NB4 (cell line): ENCODE data around the gene PGR.

ENCODE experiments used
- POLR2A ChIP-seq: IDR thresholded peaks from 2 replicates; pipeline ENCODE4 v1.6.1; 2011; ENCODE audit warnings: mild to moderate bottlenecking; ENCODE audit not compliant: insufficient read length; ENCODE audit errors: extremely low read depth
- TF ChIP-seq, protein P1 (sequence below): IDR thresholded peaks from one replicate; pipeline ENCODE4 v1.5.1; 2012; ENCODE audit warnings: low read depth, low read length

GRCh38 chr11:101049123-101049522 is 80.5 kb downstream of the PGR start:
- TF ChIP-seq, protein P1, sequence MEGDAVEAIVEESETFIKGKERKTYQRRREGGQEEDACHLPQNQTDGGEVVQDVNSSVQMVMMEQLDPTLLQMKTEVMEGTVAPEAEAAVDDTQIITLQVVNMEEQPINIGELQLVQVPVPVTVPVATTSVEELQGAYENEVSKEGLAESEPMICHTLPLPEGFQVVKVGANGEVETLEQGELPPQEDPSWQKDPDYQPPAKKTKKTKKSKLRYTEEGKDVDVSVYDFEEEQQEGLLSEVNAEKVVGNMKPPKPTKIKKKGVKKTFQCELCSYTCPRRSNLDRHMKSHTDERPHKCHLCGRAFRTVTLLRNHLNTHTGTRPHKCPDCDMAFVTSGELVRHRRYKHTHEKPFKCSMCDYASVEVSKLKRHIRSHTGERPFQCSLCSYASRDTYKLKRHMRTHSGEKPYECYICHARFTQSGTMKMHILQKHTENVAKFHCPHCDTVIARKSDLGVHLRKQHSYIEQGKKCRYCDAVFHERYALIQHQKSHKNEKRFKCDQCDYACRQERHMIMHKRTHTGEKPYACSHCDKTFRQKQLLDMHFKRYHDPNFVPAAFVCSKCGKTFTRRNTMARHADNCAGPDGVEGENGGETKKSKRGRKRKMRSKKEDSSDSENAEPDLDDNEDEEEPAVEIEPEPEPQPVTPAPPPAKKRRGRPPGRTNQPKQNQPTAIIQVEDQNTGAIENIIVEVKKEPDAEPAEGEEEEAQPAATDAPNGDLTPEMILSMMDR: no peak
- TF ChIP-seq POLR2A: no peak
